DOHH2 (cell line): ENCODE measurements around the gene GGPS1.

Experiments used
- H3F3A ChIP-seq: fragments of 200-600 bp; sonication (generic), shearing (Covaris generic); 2 replicates; pipeline ENCODE4 v1.6.0; 2016; ENCODE audit warnings: antibody characterized with exemption, mild to moderate bottlenecking; ENCODE audit not compliant: control insufficient read depth, insufficient read depth
- H3K27ac ChIP-seq: fragments of 200-600 bp; sonication (generic); 2 replicates; pipeline ENCODE4 v1.5.1; 2014; ENCODE audit warnings: low read depth, mild to moderate bottlenecking, low read length, moderate library complexity
- H3K27me3 ChIP-seq: fragments of 200-600 bp; sonication (generic); 2 replicates; pipeline ENCODE4 v1.6.1; 2014; ENCODE audit warnings: mild to moderate bottlenecking, low read length, mixed read lengths; ENCODE audit not compliant: control insufficient read depth
- H3K36me3 ChIP-seq: fragments of 200-600 bp; sonication (generic); 2 replicates; pipeline ENCODE4 v1.6.1; 2014; ENCODE audit warnings: mild to moderate bottlenecking, low read length, moderate library complexity, mixed read lengths; ENCODE audit not compliant: control insufficient read depth
- H3K4me1 ChIP-seq: fragments of 200-600 bp; sonication (generic); 2 replicates; pipeline ENCODE4 v1.6.1; 2014; ENCODE audit warnings: mild to moderate bottlenecking, low read length, mixed read lengths; ENCODE audit not compliant: control insufficient read depth
- H3K4me2 ChIP-seq: fragments of 200-600 bp; sonication (generic); 2 replicates; pipeline ENCODE4 v1.6.0; 2014; ENCODE audit warnings: mild to moderate bottlenecking, low read length, moderate library complexity
- H3K4me3 ChIP-seq: fragments of 200-600 bp; sonication (generic); 2 replicates; pipeline ENCODE4 v1.5.1; 2014; ENCODE audit warnings: mild to moderate bottlenecking, low read length, mixed read lengths
- H3K79me2 ChIP-seq: fragments of 200-600 bp; sonication (generic); 2 replicates; pipeline ENCODE4 v1.6.1; 2014; ENCODE audit warnings: mild to moderate bottlenecking, low read length, mixed read lengths; ENCODE audit not compliant: control insufficient read depth
- H3K9me2 ChIP-seq: fragments of 200-600 bp; sonication (generic); replicated peaks from 2 replicates; pipeline ENCODE4 v1.6.1; 2014; ENCODE audit warnings: mild to moderate bottlenecking, low read length, mixed read lengths; ENCODE audit not compliant: control insufficient read depth
- H3K9me3 ChIP-seq: fragments of 200-600 bp; sonication (generic); 2 replicates; pipeline ENCODE4 v1.6.1; 2014; ENCODE audit warnings: antibody characterized with exemption, low read length, mixed read lengths; ENCODE audit not compliant: control insufficient read depth, insufficient read depth
- H4K20me1 ChIP-seq: fragments of 200-600 bp; sonication (generic); 2 replicates; pipeline ENCODE4 v1.6.0; 2014; ENCODE audit warnings: low read depth, mild to moderate bottlenecking, antibody characterized with exemption, low read length, moderate library complexity; ENCODE audit not compliant: control insufficient read depth, insufficient read depth
- CTCF ChIP-seq: fragments of 200-600 bp; sonication (generic); IDR thresholded peaks from one replicate; pipeline ENCODE4 v1.5.1; 2014; ENCODE audit warnings: antibody characterized with exemption, mild to moderate bottlenecking, low read depth, low read length; ENCODE audit not compliant: poor library complexity, severe bottlenecking
- EZH2phosphoT487 ChIP-seq: fragments of 200-600 bp; sonication (generic); IDR thresholded peaks from 2 replicates; pipeline ENCODE4 v1.6.1; 2017; ENCODE audit warnings: borderline replicate concordance, mild to moderate bottlenecking, antibody characterized with exemption, low read length, moderate library complexity, mixed read lengths

Gene GGPS1

GRCh38 chr1:235391874-235392273 is 63.5 kb downstream of the GGPS1 start:
- H3K9me2 ChIP-seq, result no peaks in the 10 kb centered on the region
- H3K9me3 ChIP-seq, result no peaks in the 10 kb centered on the region
- peaks cover 20% of the 10 kb centered on the region for H3K79me2 ChIP-seq
- no peak overlapping the region for H3K4me3 ChIP-seq
- TF ChIP-seq EZH2phosphoT487, result no peak
- no peak for TF ChIP-seq CTCF
- H4K20me1 ChIP-seq, result no peaks in the 10 kb centered on the region
- no peak overlapping the region for H3K27ac ChIP-seq
- no peak overlapping the region for H3K4me2 ChIP-seq
- H3K27me3 ChIP-seq, result no peaks in the 10 kb centered on the region
- no peaks in the 10 kb centered on the region for H3K36me3 ChIP-seq
- H3F3A ChIP-seq, result no peaks in the 10 kb centered on the region
- no peaks in the 10 kb centered on the region for H3K4me1 ChIP-seq
